ENCODE data around the gene FGF2. TPM values are rescaled to one million over a fixed set of nuclear protein-coding genes. Genes with fewer than 3 reads are reported as not detected.

Gene FGF2
- total RNA-seq, 2 donors from 2014 or later: 1.3 to 4.1 TPM

GRCh38 chr4:122873146-122873545 lies 46.5 kb downstream of the FGF2 start:
- intact Hi-C loops (cut with DNase I, micrococcal nuclease): no loop called here
- ATAC-seq (no peak), DNase-seq (no peak)

- ATAC-seq (no peak), DNase-seq (no peak)
- intact Hi-C loops (cut with DNase I, micrococcal nuclease): no loop called here
Measured at GRCh38 chr4:122873821-122874593, 47.4 kb downstream of the FGF2 start.

DNA sequence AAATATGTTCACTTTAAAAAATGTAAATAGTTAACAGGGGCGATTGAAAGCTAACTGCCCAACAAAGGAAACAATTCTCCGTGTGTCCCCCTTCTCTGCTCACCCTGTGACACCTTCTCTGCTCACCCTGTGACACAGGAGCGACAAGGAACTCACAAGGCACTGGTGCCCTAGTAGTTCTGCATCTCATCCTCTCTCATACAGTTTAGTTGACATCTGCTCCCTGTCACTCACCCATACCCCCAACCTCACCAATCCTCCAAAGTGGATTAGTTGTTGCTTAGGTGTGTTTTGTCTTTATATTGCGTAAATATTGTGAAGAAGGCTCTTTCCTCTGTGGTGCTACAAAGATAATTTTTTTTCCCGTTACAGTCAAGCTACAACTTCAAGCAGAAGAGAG lies 49.3 kb downstream of the FGF2 start:
- intact Hi-C loops (cut with DNase I, micrococcal nuclease): no loop called here
- ATAC-seq: no peak
- no peak for DNase-seq

- no peak for ATAC-seq
- no peak for DNase-seq
- intact Hi-C loops (cut with DNase I, micrococcal nuclease): no loop called here
Measured at GRCh38 chr4:122876456-122876855, 49.8 kb downstream of the FGF2 start.

DNA sequence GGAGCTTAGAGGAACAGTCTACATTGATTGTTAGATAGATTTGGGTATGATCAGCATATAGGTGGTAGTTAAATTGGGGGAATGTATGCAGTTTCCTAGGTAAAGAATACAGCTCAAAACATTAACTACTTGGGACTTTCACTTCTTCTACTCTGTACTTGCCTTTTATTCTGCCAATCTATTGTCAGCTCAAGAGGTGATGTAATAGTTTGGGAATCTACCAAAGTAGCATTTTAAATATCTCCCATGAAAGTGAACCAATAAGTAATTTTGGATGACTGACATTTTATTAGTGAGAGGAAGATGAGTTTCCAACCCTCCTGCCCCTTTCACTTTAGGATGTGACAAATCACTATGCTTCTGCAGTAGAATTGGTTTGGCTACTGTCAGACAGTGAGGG lies 52.4 kb downstream of the FGF2 start:
- DNase-seq (no peak), ATAC-seq (no peak)
- intact Hi-C loops (cut with DNase I, micrococcal nuclease): no loop called here

GRCh38 chr4:122882857-122883735 lies 56.5 kb downstream of the FGF2 start:
- ATAC-seq (no peak), DNase-seq (no peak)
- intact Hi-C loops (cut with DNase I, micrococcal nuclease): no loop called here

- intact Hi-C loops (cut with DNase I, micrococcal nuclease): no loop called here
- DNase-seq (no peak), ATAC-seq (no peak)
Measured at GRCh38 chr4:122884499-122884898, 57.9 kb downstream of the FGF2 start.

- intact Hi-C loops (cut with DNase I, micrococcal nuclease): no loop called here
- DNase-seq (peak in 1 of 2 donors; percentile 33), ATAC-seq (peak; percentile 41)
Measured at GRCh38 chr4:122889726-122890125, 63.1 kb downstream of the FGF2 start.

DNA sequence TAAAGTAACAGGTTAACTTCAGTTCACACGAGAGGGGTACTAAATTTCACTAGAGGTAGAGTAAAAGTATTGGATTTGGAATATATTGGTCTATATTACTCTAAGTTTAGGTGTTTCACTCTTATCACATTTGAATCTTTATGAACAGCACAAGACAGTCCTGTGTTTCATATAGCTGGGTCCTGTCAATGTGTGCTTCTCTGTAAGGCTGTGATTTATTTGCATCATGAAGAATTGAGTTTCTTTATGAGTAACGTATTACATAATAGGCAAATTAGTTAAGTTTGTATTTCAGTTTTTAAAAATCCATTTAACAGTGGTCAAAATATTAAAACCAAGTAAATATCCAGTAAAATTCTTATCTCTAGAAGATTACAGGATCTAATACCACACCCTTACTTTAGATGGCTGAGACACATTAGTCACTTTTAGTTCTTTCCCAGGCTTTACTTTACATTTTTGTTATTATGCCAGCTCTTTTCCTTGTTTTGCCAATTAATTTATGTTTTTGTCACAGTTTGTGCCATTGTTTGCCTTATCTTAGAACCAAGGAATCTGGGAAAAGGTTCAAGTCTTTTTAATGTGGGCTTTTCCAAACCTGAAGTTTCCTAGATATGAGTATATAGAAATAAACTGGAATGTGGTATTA lies 63.6 kb downstream of the FGF2 start:
- ATAC-seq (no peak), DNase-seq (no peak)
- intact Hi-C loops (cut with DNase I, micrococcal nuclease): no loop called here

DNA sequence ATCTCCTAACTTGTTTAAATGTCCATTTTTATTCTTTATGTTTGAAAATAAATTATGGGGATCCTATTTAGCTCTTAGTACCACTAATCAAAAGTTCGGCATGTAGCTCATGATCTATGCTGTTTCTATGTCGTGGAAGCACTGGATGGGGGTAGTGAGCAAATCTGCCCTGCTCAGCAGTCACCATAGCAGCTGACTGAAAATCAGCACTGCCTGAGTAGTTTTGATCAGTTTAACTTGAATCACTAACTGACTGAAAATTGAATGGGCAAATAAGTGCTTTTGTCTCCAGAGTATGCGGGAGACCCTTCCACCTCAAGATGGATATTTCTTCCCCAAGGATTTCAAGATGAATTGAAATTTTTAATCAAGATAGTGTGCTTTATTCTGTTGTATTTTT lies 68.2 kb downstream of the FGF2 start:
- ATAC-seq: no peak
- DNase-seq: no peak
- intact Hi-C loops (cut with DNase I, micrococcal nuclease): no loop called here

DNA sequence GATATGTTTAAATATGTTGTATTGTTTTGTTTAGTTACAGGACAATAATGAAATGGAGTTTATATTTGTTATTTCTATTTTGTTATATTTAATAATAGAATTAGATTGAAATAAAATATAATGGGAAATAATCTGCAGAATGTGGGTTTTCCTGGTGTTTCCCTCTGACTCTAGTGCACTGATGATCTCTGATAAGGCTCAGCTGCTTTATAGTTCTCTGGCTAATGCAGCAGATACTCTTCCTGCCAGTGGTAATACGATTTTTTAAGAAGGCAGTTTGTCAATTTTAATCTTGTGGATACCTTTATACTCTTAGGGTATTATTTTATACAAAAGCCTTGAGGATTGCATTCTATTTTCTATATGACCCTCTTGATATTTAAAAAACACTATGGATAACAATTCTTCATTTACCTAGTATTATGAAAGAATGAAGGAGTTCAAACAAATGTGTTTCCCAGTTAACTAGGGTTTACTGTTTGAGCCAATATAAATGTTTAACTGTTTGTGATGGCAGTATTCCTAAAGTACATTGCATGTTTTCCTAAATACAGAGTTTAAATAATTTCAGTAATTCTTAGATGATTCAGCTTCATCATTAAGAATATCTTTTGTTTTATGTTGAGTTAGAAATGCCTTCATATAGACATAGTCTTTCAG lies 68.8 kb downstream of the FGF2 start:
- no peak for DNase-seq
- intact Hi-C loops (cut with DNase I, micrococcal nuclease): no loop called here
- no peak for ATAC-seq

DNA sequence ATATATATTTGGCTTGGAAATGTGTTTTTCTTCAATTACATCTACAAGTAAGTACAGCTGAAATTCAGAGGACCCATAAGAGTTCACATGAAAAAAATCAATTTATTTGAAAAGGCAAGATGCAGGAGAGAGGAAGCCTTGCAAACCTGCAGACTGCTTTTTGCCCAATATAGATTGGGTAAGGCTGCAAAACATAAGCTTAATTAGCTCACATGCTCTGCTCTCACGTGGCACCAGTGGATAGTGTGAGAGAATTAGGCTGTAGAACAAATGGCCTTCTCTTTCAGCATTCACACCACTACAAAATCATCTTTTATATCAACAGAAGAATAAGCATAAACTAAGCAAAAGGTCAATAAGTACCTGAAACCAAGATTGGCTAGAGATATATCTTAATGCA lies 69.6 kb downstream of the FGF2 start:
- intact Hi-C loops (cut with DNase I, micrococcal nuclease): no loop called here
- DNase-seq (no peak), ATAC-seq (no peak)

DNA sequence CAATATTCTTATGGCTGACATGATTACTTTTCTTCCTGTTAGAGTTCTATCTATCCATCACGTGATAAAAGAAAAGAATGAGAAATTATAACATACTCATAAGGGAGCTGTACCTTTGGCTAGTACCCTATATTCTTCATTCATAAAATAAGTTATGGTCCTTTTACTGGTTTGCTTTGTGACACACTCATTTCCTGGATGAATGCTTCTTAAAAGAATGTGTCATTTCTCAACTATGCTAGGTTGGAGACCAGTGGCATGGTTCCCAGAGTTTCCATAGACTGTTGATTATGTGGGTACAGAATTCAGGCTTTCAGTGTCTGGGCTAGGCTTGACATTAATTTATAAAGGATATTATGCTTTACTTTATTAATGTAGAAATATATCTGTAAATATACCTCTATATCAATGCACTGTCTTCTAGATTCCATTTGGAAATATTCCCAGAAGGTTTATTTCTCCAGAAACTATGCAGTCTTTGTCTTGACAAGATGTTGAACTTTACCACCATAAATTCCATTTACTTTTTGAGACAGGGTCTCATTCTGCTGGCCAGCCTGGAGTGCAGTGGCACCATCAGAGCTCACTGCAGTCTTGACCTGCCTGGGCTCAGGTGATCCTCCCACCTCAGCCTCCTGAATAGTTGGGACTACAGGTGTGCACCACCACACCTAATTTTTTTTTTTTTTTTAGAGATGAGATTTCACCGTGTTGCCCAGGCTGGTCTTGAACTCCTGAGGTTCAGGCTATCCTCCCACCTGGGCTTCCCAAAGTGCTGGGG lies 71.9 kb downstream of the FGF2 start:
- DNase-seq (no peak), ATAC-seq (peak; percentile 76)
- intact Hi-C loops (cut with DNase I, micrococcal nuclease): no loop called here

- intact Hi-C loops (cut with DNase I, micrococcal nuclease): no loop called here
- ATAC-seq (no peak), DNase-seq (no peak)
Measured at GRCh38 chr4:122899682-122900081, 73.1 kb downstream of the FGF2 start.

DNA sequence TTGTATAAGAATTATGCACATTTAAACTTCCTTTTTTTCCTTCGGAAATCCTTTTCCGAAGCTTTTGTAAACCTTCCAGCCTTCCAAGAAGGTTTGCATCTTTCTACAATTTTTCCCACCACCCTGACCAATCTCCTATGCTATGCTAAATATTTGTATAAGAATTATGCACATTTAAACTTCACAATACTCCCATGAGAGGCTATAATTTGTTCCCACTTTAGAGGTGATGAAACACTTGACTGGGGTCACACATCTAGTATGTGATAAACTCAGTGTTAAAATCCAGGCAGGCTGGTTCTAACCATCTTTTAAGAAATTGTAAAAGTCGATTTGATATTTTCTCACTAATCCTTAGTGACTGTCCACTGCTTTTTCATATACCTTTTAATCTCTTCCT lies 73.7 kb downstream of the FGF2 start:
- no peak for DNase-seq
- ATAC-seq: no peak
- intact Hi-C loops (cut with DNase I, micrococcal nuclease): no loop called here

GRCh38 chr4:122901247-122902010 lies 74.8 kb downstream of the FGF2 start:
- no peak for ATAC-seq
- intact Hi-C loops (cut with DNase I, micrococcal nuclease): no loop called here
- no peak for DNase-seq

- intact Hi-C loops (cut with DNase I, micrococcal nuclease): no loop called here
- DNase-seq: no peak
Measured at GRCh38 chr4:122903766-122904288, 77.2 kb downstream of the FGF2 start.

GRCh38 chr4:122906859-122907305 lies 80.3 kb downstream of the FGF2 start:
- intact Hi-C loops (cut with DNase I, micrococcal nuclease): no loop called here
- DNase-seq (no peak), ATAC-seq (no peak)

More at GRCh38 chr4:122903766-122904288, 77.2 kb downstream of the FGF2 start:
- ATAC-seq: no peak

Data from left colon (tissue), 2 donors.